Gastrocnemius medialis (tissue), 4 donors: ENCODE data around the gene ITGA11. TPM values are rescaled to one million over a fixed set of nuclear protein-coding genes. Genes with fewer than 3 reads are reported as not detected.

Source experiments
- ATAC-seq, 2 donors: fragments of 150-250 bp; one replicate each; pipeline ENCODE4 v1.9.1; 2016
- DNase-seq, 2 donors: peaks; one replicate each; pipeline ENCODE4 v3.0.0-alpha.2; 2019
- H3K27ac ChIP-seq, 4 donors: fragments of 200-600 bp; sonication (generic); 1 replicate in 1 of 4; 2 replicates in 3 of 4; pipeline ENCODE4 v1.5.1; 2016 to 2018; ENCODE audit warnings: mild to moderate bottlenecking in 2 of 4, moderate library complexity in 1 of 4
- H3K27me3 ChIP-seq, 3 donors: fragments of 200-600 bp; sonication (generic) in 2 of 3; 1 replicate in 1 of 3; 2 replicates in 2 of 3; pipeline versions ENCODE4 v1.5.1 to v1.6.0; 2016 to 2019; ENCODE audit warnings: mild to moderate bottlenecking in 1 of 3, moderate library complexity in 1 of 3
- H3K36me3 ChIP-seq, 2 donors: fragments of 200-600 bp; sonication (generic) in 1 of 2; one replicate each; pipeline ENCODE4 v1.5.1; 2017 to 2018
- H3K4me1 ChIP-seq, 2 donors: fragments of 200-600 bp; sonication (generic) in 1 of 2; one replicate each; pipeline ENCODE4 v1.5.1; 2016 to 2017; ENCODE audit warnings: mild to moderate bottlenecking in 2 of 2
- H3K4me3 ChIP-seq, 4 donors: fragments of 200-600 bp; sonication (generic) in 3 of 4; 1 replicate in 1 of 4; 2 replicates in 3 of 4; pipeline ENCODE4 v1.5.1; 2016 to 2019; ENCODE audit warnings: mild to moderate bottlenecking in 2 of 4
- H3K9me3 ChIP-seq, 3 donors: fragments of 200-600 bp; sonication (generic) in 2 of 3; 1 replicate in 1 of 3; 2 replicates in 2 of 3; pipeline ENCODE4 v1.5.1; 2016 to 2019
- CTCF ChIP-seq, 5 experiments: fragments of 450-650 bp in 3 of 5; fragments of 200-600 bp in 2 of 5; sonication (generic) in 2 of 5; IDR thresholded peaks in 4 of 5; conservative IDR thresholded peaks in 1 of 5; 1 replicate in 4 of 5; 2 replicates in 1 of 5; pipeline ENCODE4 v1.5.1; 2016 to 2019; ENCODE audit warnings: antibody characterized with exemption in 5 of 5, mild to moderate bottlenecking in 3 of 5, moderate library complexity in 3 of 5
- POLR2A ChIP-seq, 2 donors: fragments of 450-650 bp; IDR thresholded peaks; one replicate each; pipeline ENCODE4 v1.6.1; 2017; ENCODE audit warnings: antibody characterized with exemption in 2 of 2, mild to moderate bottlenecking in 2 of 2, moderate library complexity in 2 of 2
- in situ Hi-C, 4 donors: fragments of 200-750 bp; cut with MboI; loops; one replicate each; pipeline versions ENCODE4 v1.15.0 to v1.8.0; 2017; ENCODE audit warnings: low sequenced_read_pairs in 4 of 4
- intact Hi-C: fragments of 100-400 bp; cut with DNase I; formaldehyde crosslinking; loops from one replicate; pipeline ENCODE4 v1.15.1; 2023; ENCODE audit warnings: low total_unique reads
- total RNA-seq, 4 donors: library from RNA; depleted of rRNA; stranded (reverse); fragments of >200 nt; gene quantifications; one replicate each; pipeline versions ENCODE4 v1.1.0 to v1.2.3, GENCODE V29; 2016

The ITGA11 gene
- total RNA-seq, 4 donors from 2014 or later: 1.5 to 12.0 (median 2.5) TPM

GRCh38 chr15:68396068-68396467, 35.9 kb downstream of the ITGA11 start:
- H3K27me3 ChIP-seq: peaks cover 0 to 4% (median 0%) of the 10 kb centered on the region in 3 donors
- DNase-seq (no peak), ATAC-seq (no peak)
- no peak overlapping the region for H3K27ac ChIP-seq
- H3K4me1 ChIP-seq: no peaks in the 10 kb centered on the region
- H3K9me3 ChIP-seq: peaks cover 0 to 3% (median 0%) of the 10 kb centered on the region in 3 donors
- in situ Hi-C loops (no loop called here), intact Hi-C loops (no loop called here)
- TF ChIP-seq CTCF (IDR thresholded peaks at IDR 0.05 in 4 of 5, conservative IDR thresholded peaks at IDR 0.05 in 1 of 5) (no peak), POLR2A (IDR thresholded peaks at IDR 0.05) (no peak)
- H3K36me3 ChIP-seq: no peaks in the 10 kb centered on the region
- H3K4me3 ChIP-seq: no peak overlapping the region

GRCh38 chr15:68391121-68391520, 40.8 kb downstream of the ITGA11 start:
- no peaks in the 10 kb centered on the region for H3K4me1 ChIP-seq
- H3K36me3 ChIP-seq: no peaks in the 10 kb centered on the region
- intact Hi-C loops: no loop called here
- TF ChIP-seq CTCF (IDR thresholded peaks at IDR 0.05 in 4 of 5, conservative IDR thresholded peaks at IDR 0.05 in 1 of 5) (no peak), POLR2A (IDR thresholded peaks at IDR 0.05) (no peak)
- ATAC-seq: no peak
- peaks cover 0 to 3% (median 0%) of the 10 kb centered on the region in 3 donors for H3K9me3 ChIP-seq
- in situ Hi-C loops: no loop called here
- peak in 1 of 2 donors; percentile 2 for DNase-seq
- no peak overlapping the region for H3K4me3 ChIP-seq
- H3K27me3 ChIP-seq: peaks cover 0 to 7% (median 0%) of the 10 kb centered on the region in 3 donors
- H3K27ac ChIP-seq: no peak overlapping the region

- ATAC-seq: no peak
These were observed 41.8 kb downstream of the ITGA11 start for GRCh38 chr15:68389936-68390817.

More at GRCh38 chr15:68389936-68390817, 41.8 kb downstream of the ITGA11 start:
- Histone ChIP-seq H3K4me1 (no peaks in the 10 kb centered on the region), H3K4me3 (no peak overlapping the region), H3K27ac (no peak overlapping the region), H3K27me3 (peaks cover 0 to 7% (median 0%) of the 10 kb centered on the region in 3 donors), H3K9me3 (peaks cover 0 to 3% (median 0%) of the 10 kb centered on the region in 3 donors), H3K36me3 (no peaks in the 10 kb centered on the region)
- peak in 1 of 2 donors; percentile 3 for DNase-seq
- intact Hi-C loops (no loop called here), in situ Hi-C loops (loop anchor here in 1 of 4 donors (10.0 kb wide), 1 partner anchor 145 kb away; no protein-coding TSS in a partner anchor)
- TF ChIP-seq CTCF (IDR thresholded peaks at IDR 0.05 in 4 of 5, conservative IDR thresholded peaks at IDR 0.05 in 1 of 5) (no peak), POLR2A (IDR thresholded peaks at IDR 0.05) (no peak)
